GM12874 (cell line): ENCODE results near the gene AHSP.

ENCODE experiments used
- CTCF ChIP-seq: IDR thresholded peaks from 2 replicates; pipeline ENCODE4 v1.5.1; 2011; ENCODE audit warnings: low read depth, mild to moderate bottlenecking, control low read depth, low read length, moderate library complexity; ENCODE audit not compliant: insufficient read depth

AHSP gene

GRCh38 chr16:31486045-31486444 is 41.7 kb upstream of the AHSP start:
- no peak for TF ChIP-seq CTCF

GRCh38 chr16:31487071-31487719 is 40.5 kb upstream of the AHSP start:
- no peak for TF ChIP-seq CTCF

GRCh38 chr16:31487720-31488467 is 39.8 kb upstream of the AHSP start:
- TF ChIP-seq CTCF = no peak

GRCh38 chr16:31488468-31489297 is 39.0 kb upstream of the AHSP start:
- TF ChIP-seq CTCF = no peak

GRCh38 chr16:31489298-31489564 is 38.5 kb upstream of the AHSP start:
- no peak for TF ChIP-seq CTCF

- no peak for TF ChIP-seq CTCF
Observed at GRCh38 chr16:31489616-31490584, 37.8 kb upstream of the AHSP start.
